ENCODE data around the gene MYO9A.

DNA sequence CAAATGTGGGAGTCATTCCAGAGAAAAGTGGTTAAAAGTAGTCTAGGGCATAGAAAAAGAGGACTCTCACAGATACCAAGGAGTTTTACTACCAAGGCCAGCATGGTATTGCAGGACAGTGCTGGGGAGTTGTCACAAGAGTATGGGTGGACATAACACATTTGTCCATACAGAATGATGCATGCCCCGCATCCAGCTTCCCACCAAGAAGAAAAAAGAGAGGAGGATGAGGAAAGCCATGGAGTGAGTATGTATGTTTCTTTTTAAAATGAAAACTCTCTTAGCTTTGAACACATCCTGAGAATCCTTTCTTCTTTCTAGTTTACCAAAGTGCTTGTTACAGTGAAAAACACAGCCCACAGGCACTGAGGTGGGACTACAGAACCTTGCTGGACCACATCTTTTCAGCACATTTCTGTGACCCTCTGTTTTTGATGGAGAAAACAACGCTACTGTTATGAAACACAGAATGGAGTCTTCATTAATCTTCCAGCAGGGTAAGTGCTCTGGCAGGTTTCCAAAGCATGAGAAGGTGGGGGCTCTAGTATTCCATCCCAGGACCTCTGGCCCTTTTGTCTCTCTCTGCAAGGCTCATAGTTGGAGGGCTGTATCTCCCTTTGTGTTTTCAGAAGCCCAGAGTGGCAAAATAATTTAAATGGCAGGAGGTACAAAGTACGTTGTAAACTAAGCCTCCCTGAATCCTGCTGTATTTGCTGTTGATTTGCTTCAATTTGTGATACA lies 294.9 kb downstream of the MYO9A start:
- TF ChIP-seq JUND (IDR thresholded peaks at IDR 0.05; ENCODE audit: low read depth, low read length) (no peak), SIX5 (IDR thresholded peaks at IDR 0.05; ENCODE audit: low read depth, low read length, severe bottlenecking) (no peak), PML (IDR thresholded peaks at IDR 0.05; ENCODE audit: low read length) (no peak), POLR2A (IDR thresholded peaks at IDR 0.05; ENCODE audit: low read depth, low read length) (no peak), POLR2AphosphoS5 (IDR thresholded peaks at IDR 0.05; ENCODE audit: low read length) (no peak), YY1 (IDR thresholded peaks at IDR 0.05; ENCODE audit: low read depth, low read length) (no peak), POLR2AphosphoS2 (IDR thresholded peaks at IDR 0.05; ENCODE audit: low read depth, low read length) (no peak), CREB1 (IDR thresholded peaks at IDR 0.05; ENCODE audit: low read depth) (no peak)
- TF ChIP-seq, protein P1, sequence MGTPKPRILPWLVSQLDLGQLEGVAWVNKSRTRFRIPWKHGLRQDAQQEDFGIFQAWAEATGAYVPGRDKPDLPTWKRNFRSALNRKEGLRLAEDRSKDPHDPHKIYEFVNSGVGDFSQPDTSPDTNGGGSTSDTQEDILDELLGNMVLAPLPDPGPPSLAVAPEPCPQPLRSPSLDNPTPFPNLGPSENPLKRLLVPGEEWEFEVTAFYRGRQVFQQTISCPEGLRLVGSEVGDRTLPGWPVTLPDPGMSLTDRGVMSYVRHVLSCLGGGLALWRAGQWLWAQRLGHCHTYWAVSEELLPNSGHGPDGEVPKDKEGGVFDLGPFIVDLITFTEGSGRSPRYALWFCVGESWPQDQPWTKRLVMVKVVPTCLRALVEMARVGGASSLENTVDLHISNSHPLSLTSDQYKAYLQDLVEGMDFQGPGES (IDR thresholded peaks at IDR 0.05): no peak
- TF ChIP-seq, protein P2, sequence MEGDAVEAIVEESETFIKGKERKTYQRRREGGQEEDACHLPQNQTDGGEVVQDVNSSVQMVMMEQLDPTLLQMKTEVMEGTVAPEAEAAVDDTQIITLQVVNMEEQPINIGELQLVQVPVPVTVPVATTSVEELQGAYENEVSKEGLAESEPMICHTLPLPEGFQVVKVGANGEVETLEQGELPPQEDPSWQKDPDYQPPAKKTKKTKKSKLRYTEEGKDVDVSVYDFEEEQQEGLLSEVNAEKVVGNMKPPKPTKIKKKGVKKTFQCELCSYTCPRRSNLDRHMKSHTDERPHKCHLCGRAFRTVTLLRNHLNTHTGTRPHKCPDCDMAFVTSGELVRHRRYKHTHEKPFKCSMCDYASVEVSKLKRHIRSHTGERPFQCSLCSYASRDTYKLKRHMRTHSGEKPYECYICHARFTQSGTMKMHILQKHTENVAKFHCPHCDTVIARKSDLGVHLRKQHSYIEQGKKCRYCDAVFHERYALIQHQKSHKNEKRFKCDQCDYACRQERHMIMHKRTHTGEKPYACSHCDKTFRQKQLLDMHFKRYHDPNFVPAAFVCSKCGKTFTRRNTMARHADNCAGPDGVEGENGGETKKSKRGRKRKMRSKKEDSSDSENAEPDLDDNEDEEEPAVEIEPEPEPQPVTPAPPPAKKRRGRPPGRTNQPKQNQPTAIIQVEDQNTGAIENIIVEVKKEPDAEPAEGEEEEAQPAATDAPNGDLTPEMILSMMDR (IDR thresholded peaks at IDR 0.05 in 2 of 3, conservative IDR thresholded peaks at IDR 0.05 in 1 of 3; ENCODE audit: control insufficient read depth in 2 of 3, extremely low read depth in 1 of 3, insufficient read depth in 1 of 3, low read depth in 3 of 3, low read length in 3 of 3): no peak
- TF ChIP-seq, protein P3, sequence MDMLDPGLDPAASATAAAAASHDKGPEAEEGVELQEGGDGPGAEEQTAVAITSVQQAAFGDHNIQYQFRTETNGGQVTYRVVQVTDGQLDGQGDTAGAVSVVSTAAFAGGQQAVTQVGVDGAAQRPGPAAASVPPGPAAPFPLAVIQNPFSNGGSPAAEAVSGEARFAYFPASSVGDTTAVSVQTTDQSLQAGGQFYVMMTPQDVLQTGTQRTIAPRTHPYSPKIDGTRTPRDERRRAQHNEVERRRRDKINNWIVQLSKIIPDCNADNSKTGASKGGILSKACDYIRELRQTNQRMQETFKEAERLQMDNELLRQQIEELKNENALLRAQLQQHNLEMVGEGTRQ (IDR thresholded peaks at IDR 0.05; ENCODE audit: borderline replicate concordance, low read depth, low read length): no peak
- TF ChIP-seq, protein P4, sequence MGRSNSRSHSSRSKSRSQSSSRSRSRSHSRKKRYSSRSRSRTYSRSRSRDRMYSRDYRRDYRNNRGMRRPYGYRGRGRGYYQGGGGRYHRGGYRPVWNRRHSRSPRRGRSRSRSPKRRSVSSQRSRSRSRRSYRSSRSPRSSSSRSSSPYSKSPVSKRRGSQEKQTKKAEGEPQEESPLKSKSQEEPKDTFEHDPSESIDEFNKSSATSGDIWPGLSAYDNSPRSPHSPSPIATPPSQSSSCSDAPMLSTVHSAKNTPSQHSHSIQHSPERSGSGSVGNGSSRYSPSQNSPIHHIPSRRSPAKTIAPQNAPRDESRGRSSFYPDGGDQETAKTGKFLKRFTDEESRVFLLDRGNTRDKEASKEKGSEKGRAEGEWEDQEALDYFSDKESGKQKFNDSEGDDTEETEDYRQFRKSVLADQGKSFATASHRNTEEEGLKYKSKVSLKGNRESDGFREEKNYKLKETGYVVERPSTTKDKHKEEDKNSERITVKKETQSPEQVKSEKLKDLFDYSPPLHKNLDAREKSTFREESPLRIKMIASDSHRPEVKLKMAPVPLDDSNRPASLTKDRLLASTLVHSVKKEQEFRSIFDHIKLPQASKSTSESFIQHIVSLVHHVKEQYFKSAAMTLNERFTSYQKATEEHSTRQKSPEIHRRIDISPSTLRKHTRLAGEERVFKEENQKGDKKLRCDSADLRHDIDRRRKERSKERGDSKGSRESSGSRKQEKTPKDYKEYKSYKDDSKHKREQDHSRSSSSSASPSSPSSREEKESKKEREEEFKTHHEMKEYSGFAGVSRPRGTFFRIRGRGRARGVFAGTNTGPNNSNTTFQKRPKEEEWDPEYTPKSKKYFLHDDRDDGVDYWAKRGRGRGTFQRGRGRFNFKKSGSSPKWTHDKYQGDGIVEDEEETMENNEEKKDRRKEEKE (IDR thresholded peaks at IDR 0.05): no peak

Data from GM12878 (cell line).